UCSD-AML1 (cell line): ENCODE data around the gene C5orf24.
"Not testable (repeated sequence)": the region's sequence is repeated elsewhere in the genome, so short reads cannot be mapped to it uniquely, and the experiment has no call there.

ENCODE experiments used
- DNase-seq: peaks from one replicate; lab custom pipeline; 2025; ENCODE audit not compliant: unreplicated experiment; lab: John Stamatoyannopoulos, UW

The C5orf24 gene

GRCh38 chr5:134856465-134856864 is 10.7 kb downstream of the C5orf24 start:
- not testable (repeated sequence) for DNase-seq

DNA sequence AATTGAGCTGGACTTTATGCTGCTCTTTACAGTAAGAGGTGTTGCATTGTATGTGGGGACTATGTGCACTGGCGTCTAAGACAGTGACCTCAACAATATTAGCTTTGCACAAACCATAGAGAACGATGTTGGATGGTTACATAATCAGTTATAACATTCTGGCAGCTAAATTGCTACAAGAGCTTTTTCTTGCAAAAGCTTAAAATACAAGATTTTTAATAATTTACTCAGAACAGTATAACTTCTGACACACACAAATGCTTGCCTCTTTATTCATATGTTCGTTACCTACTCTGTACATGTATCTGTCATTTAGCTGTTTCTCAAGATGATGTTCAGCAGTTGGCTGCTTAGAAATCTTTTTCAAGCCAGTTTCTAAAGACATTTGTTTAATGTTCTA is 11.6 kb downstream of the C5orf24 start:
- no peak for DNase-seq

- DNase-seq: no peak
These were observed 18.9 kb downstream of the C5orf24 start for GRCh38 chr5:134864707-134865106.

DNA sequence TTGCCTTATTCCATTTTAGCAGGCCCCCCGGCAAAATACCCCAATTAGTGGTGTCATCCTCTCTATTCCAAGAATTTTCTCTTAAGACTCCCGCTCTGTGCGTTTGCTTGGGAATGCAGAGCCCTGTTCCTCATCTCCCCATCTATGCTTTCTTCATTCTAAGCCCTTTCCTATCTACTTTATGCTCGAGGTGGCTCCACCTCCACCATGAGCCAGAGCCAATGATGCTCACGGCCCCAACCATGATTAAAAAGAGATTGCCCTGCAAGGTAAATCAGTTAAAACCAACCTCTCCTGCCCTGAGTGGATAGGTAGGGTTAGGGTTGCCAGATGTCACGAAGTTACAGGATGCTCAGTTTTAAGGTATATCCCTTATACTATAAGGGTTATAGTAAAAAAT is 27.7 kb downstream of the C5orf24 start:
- no peak for DNase-seq

GRCh38 chr5:134873987-134874830 is 28.4 kb downstream of the C5orf24 start, which contains the start of gene TXNDC15:
Gene TXNDC15, plus strand, starts transcription at chr5:134874371. Its CDS starts 57 bp downstream, at chr5:134874428.
- DNase-seq: peak; percentile 89

DNA sequence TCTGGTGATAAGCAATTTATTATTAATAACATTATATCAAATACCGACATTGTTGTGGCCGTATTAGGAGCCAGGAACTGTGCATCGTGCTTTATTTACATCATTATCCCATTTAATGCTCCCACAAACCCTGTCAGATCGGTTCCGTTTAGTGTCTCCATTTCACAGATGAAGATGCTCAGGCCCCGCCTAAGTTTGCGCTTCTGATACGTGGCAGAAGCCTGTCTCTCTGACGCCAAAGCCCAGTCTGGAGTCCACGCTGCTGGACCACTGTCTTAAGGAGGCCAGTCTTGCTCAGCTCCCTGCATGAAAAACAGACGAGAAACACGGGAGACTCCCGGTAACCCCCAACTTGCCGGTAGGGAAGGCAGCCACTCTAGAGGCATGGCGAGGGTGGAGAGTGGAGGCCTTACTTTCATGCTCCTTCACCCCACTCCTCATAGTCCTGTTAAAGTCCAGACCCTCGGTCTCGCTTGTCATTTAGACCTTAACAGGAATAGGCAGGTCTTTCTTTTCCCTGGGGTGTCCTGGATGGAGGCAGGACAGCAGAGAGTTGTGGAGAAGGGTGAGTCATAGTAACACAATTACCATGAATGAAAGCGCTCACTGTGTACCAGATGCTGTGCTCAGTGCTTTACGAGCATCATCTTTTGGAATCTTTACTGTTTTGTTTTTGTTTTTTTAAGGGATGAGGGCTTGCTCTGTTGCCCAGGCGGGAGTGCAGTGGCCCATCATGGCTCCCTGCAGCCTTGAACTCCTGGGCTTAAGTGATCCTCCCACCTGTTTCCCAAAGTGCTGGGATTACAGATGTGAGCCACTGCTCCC is 29.3 kb downstream of the C5orf24 start:
- DNase-seq: peak; percentile 39

- no peak for DNase-seq
These were observed 31.4 kb downstream of the C5orf24 start for GRCh38 chr5:134877159-134877558.

- DNase-seq: no peak
These were observed 32.6 kb downstream of the C5orf24 start for GRCh38 chr5:134878403-134878802.

DNA sequence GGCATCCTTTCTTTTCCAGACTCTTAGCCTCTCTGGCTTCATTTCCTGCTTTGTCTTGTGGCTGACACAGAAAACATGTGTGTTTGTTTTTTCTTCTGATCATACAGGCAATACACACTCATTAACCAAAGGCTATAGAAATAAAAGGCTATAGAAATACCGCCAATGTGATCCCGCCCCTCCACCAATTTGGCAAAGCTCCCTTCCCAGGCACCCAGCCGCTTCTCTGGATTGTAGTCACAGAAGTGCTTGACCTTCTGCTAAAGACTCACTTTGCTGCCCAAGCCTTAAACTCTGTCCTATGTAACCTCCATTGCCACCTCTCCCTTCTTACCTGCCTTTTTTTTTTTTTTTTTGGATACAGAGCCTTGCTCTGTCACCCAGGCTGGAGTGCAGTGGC is 33.7 kb downstream of the C5orf24 start:
- no peak for DNase-seq

GRCh38 chr5:134880937-134881336 is 35.2 kb downstream of the C5orf24 start:
- not testable (repeated sequence) for DNase-seq

- not testable (repeated sequence) for DNase-seq
These were observed 35.9 kb downstream of the C5orf24 start for GRCh38 chr5:134881711-134882110.

DNA sequence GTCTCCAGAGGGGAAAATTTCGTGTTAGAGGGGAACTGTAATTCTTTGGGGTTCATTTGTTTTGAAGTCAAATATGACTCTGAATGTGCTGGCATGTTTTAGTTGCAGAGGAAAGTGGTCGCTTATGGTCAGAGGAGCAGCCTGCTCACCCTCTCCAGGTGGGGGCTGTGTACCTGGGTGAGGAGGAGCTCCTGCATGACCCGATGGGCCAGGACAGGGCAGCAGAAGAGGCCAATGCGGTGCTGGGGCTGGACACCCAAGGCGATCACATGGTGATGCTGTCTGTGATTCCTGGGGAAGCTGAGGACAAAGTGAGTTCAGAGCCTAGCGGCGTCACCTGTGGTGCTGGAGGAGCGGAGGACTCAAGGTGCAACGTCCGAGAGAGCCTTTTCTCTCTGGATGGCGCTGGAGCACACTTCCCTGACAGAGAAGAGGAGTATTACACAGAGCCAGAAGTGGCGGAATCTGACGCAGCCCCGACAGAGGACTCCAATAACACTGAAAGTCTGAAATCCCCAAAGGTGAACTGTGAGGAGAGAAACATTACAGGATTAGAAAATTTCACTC is 41.9 kb downstream of the C5orf24 start:
- DNase-seq: no peak

DNA sequence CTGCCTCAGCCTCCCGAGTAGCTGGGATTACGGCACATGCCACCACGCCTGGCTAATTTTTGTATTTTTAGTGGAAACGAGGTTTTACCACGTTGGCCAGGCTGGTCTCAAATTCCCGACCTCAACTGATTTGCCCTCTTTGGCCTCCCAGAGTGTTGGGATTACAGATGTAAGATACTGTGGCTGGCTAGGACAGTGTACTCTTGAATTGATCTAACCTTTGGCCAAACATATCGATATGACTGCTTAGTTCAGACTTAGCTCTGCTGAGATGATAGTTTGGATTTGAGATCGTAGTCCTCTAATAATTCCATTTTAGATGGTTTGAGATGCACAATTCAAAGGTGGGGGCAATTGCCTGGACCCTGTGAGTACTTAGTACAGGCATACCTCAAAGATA is 43.6 kb downstream of the C5orf24 start:
- DNase-seq: no peak

DNA sequence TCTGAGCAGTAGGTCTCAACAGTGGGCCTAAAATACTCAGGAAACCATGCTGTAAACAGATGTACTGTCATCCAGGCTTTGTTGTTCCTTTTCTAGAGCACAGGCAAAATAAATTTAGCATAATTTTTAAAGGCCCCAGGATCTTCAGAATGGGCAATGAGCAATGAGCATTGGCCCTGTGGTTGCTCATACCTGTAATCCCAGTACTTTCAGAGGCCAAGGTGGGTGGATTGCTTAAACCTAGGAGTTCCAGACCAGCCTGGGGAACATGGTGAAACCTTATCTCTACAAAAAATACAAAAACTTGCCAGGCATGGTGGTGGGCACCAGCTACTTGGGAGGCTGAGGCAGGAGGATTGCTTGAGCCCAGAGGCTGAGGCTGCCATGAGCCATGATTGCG is 45.7 kb downstream of the C5orf24 start:
- DNase-seq: no peak

- DNase-seq: no peak
These were observed 46.5 kb downstream of the C5orf24 start for GRCh38 chr5:134892282-134892681.

GRCh38 chr5:134892926-134893325 is 47.2 kb downstream of the C5orf24 start:
- DNase-seq: no peak

DNA sequence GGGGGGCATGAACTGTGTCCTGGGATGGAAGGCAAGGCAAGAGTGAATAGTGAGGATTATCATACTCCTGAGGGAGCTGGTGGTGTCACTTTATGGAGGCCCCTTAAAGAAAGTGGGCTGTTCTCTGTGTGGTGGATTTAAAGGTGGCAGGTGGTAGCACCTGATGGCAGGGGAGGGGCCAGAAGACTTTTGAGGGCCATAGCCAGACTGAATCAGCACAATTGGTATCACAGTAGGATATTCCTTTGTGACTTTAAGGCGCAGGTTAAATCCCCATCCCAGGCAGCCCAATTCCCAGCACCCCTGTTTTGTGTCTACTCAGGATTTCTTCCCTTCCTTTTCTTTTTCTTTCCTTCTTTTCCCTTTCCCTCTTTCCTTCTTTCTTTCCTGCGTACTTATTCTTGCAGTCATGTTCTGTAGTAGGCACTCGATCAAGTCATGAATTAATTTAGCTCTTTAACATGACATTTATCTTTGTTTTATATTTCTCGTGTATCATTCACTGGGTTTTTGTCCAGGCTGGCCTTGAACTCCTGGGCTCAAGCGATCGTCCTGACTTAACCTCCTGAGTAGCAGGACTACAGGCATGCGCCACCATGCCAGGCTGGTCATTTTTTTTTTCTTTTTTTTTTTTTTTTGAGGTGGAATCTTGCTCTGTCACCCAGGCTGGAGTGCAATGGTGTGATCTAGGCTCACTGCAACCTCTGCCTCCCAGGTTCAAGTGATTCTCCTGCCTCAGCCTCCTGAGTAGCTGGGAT is 48.2 kb downstream of the C5orf24 start:
- DNase-seq: no peak

- peak; percentile 20 for DNase-seq
These were observed 56.5 kb downstream of the C5orf24 start for GRCh38 chr5:134902071-134902801.

- peak; percentile 96 for DNase-seq
These were observed 59.0 kb downstream of the C5orf24 start, which contains the start of gene PCBD2 for GRCh38 chr5:134904610-134905245. Gene PCBD2, plus strand, starts transcription at chr5:134905131. Its CDS starts 9 bp downstream, at chr5:134905140.
